Loucy (cell line): ENCODE data around the gene DIDO1.

Experiments
- H2AFZ ChIP-seq: fragments of 200-600 bp; sonication (generic); 2 replicates; pipeline ENCODE4 v1.6.0; 2016; ENCODE audit warnings: antibody characterized with exemption, mild to moderate bottlenecking, low read length, moderate library complexity
- H3F3A ChIP-seq: fragments of 200-600 bp; 2 replicates; pipeline ENCODE4 v1.6.0; 2016; ENCODE audit warnings: antibody characterized with exemption, low read depth, mild to moderate bottlenecking
- H3K27me3 ChIP-seq: fragments of 200-600 bp; sonication (generic); 2 replicates; pipeline ENCODE4 v1.6.1; 2014; ENCODE audit warnings: low read length, mild to moderate bottlenecking; ENCODE audit not compliant: insufficient read depth, poor library complexity, severe bottlenecking
- H3K36me3 ChIP-seq: fragments of 200-600 bp; sonication (generic); 2 replicates; pipeline ENCODE4 v1.6.1; 2016; ENCODE audit warnings: low read length; ENCODE audit not compliant: insufficient read depth
- H3K4me1 ChIP-seq: fragments of 200-600 bp; sonication (generic); 2 replicates; pipeline ENCODE4 v1.5.1; 2014; ENCODE audit warnings: low read length, mild to moderate bottlenecking; ENCODE audit not compliant: insufficient read depth, poor library complexity, severe bottlenecking
- H3K4me2 ChIP-seq: fragments of 200-600 bp; sonication (generic); 2 replicates; pipeline ENCODE4 v1.6.0; 2014; ENCODE audit warnings: antibody characterized with exemption, low read length, low read depth, mild to moderate bottlenecking; ENCODE audit not compliant: poor library complexity, severe bottlenecking
- H3K4me3 ChIP-seq: fragments of 200-600 bp; sonication (generic); 2 replicates; pipeline ENCODE4 v1.5.1; 2014; ENCODE audit warnings: low read length, mild to moderate bottlenecking, mixed read lengths; ENCODE audit not compliant: poor library complexity, severe bottlenecking
- H3K79me2 ChIP-seq: fragments of 200-600 bp; sonication (generic); 2 replicates; pipeline ENCODE4 v1.6.1; 2014; ENCODE audit warnings: low read length; ENCODE audit not compliant: insufficient read depth
- H3K9ac ChIP-seq: fragments of 200-600 bp; sonication (generic); 2 replicates; pipeline ENCODE4 v1.6.0; 2014; ENCODE audit warnings: mild to moderate bottlenecking, low read depth, low read length, moderate library complexity; ENCODE audit not compliant: poor library complexity, severe bottlenecking
- H3K9me2 ChIP-seq: fragments of 200-600 bp; sonication (generic); replicated peaks from 2 replicates; pipeline ENCODE4 v1.6.1; 2016; ENCODE audit warnings: low read depth, low read length, mixed read lengths
- H3K9me3 ChIP-seq: fragments of 200-600 bp; sonication (generic); 2 replicates; pipeline ENCODE4 v1.6.1; 2014; ENCODE audit warnings: mild to moderate bottlenecking, antibody characterized with exemption, low read length, low read depth; ENCODE audit not compliant: insufficient read depth
- H4K20me1 ChIP-seq: fragments of 200-600 bp; sonication (generic); 2 replicates; pipeline ENCODE4 v1.6.0; 2014; ENCODE audit warnings: antibody characterized with exemption, low read length, mild to moderate bottlenecking; ENCODE audit not compliant: insufficient read depth, poor library complexity, severe bottlenecking
- EZH2phosphoT487 ChIP-seq: fragments of 200-600 bp; IDR thresholded peaks from 2 replicates; pipeline ENCODE4 v1.6.1; 2018; ENCODE audit warnings: antibody characterized with exemption, mild to moderate bottlenecking, moderate library complexity, borderline replicate concordance
- TF ChIP-seq, protein P1 (sequence below): fragments of 200-600 bp; sonication (generic); conservative IDR thresholded peaks from 2 replicates; pipeline ENCODE4 v1.5.1; 2014; ENCODE audit warnings: mild to moderate bottlenecking, antibody characterized with exemption, low read length

DIDO1 gene

DNA sequence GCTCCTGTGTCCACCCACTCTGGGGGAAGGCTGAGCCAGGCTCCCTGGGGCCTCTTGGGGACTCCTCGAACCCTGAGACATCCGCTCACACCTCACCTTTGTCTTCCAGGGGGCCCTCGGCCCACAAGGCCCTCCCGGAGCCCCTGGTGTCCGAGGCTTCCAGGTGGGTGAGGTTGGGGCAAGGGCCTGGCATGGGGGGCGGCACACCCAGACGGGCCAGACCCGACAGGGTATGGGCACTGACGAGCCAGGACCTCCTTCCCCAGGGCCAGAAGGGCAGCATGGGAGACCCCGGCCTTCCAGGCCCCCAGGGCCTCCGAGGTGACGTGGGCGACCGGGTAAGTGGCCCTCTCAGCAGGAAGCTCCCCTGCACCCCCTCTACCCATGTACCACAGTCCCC is 96.1 kb downstream of the DIDO1 start:
- Histone ChIP-seq H3F3A (no peaks in the 10 kb centered on the region), H3K79me2 (no peaks in the 10 kb centered on the region), H3K4me2 (no peak overlapping the region), H3K9me3 (no peaks in the 10 kb centered on the region), H3K36me3 (no peaks in the 10 kb centered on the region), H3K9ac (no peak overlapping the region), H3K4me1 (no peaks in the 10 kb centered on the region), H2AFZ (no peak overlapping the region), H4K20me1 (no peaks in the 10 kb centered on the region), H3K27me3 (no peaks in the 10 kb centered on the region), H3K4me3 (no peak overlapping the region), H3K9me2 (no peaks in the 10 kb centered on the region)
- TF ChIP-seq EZH2phosphoT487: no peak
- TF ChIP-seq, protein P1, sequence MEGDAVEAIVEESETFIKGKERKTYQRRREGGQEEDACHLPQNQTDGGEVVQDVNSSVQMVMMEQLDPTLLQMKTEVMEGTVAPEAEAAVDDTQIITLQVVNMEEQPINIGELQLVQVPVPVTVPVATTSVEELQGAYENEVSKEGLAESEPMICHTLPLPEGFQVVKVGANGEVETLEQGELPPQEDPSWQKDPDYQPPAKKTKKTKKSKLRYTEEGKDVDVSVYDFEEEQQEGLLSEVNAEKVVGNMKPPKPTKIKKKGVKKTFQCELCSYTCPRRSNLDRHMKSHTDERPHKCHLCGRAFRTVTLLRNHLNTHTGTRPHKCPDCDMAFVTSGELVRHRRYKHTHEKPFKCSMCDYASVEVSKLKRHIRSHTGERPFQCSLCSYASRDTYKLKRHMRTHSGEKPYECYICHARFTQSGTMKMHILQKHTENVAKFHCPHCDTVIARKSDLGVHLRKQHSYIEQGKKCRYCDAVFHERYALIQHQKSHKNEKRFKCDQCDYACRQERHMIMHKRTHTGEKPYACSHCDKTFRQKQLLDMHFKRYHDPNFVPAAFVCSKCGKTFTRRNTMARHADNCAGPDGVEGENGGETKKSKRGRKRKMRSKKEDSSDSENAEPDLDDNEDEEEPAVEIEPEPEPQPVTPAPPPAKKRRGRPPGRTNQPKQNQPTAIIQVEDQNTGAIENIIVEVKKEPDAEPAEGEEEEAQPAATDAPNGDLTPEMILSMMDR: no peak

DNA sequence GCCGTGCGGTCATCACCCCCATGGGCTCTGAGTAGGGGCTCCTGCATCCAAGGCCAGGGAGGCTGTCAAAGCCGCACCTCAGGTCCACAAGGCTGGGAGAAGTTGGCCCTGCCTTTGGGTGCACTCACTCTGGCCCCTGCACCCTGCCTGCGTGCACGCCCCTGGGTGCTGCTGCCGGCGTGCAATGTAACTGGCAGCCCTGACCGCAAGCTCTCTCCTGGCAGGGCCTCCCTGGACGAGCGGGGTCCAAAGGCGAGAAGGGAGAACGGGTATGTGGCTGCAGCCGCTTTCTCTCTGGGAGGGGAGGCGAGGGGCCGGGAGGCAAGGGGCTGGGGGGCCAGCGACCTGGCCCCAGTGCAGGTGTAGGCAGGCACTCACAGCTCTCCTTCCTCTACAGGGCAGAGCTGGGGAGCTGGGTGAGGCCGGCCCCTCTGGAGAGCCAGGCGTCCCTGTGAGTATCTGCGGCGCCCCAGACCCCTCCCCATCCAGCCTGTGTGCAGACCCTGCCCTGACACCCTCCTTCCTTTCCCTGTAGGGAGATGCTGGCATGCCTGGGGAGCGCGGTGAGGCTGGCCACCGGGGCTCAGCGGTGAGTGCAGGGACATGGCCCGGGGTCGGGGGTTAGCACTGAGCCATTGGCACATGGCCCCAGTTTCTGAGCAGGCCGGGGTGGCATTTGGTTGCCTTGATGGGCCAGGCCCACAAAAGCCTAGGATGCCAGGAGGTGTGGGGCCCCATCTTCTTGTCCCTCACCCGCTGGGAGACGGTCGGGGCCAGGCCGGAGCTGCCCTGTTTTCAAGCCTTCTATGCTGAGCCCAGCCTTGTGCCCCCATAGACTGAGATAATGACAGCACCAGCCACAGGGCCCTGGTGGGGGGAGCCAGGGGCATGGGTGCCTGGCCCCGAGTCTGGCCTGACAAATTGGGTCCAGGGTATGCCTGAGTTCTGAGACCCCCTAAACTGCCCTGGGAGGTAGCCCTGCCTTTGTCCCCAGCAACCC is 96.8 kb downstream of the DIDO1 start:
- no peak overlapping the region for H3K9ac ChIP-seq
- no peak overlapping the region for H3K4me3 ChIP-seq
- H2AFZ ChIP-seq: no peak overlapping the region
- no peaks in the 10 kb centered on the region for H3F3A ChIP-seq
- H4K20me1 ChIP-seq: no peaks in the 10 kb centered on the region
- no peaks in the 10 kb centered on the region for H3K36me3 ChIP-seq
- H3K9me2 ChIP-seq: no peaks in the 10 kb centered on the region
- no peaks in the 10 kb centered on the region for H3K27me3 ChIP-seq
- no peaks in the 10 kb centered on the region for H3K4me1 ChIP-seq
- no peak for TF ChIP-seq EZH2phosphoT487
- TF ChIP-seq, protein P1: no peak
- no peak overlapping the region for H3K4me2 ChIP-seq
- H3K9me3 ChIP-seq: no peaks in the 10 kb centered on the region
- no peaks in the 10 kb centered on the region for H3K79me2 ChIP-seq

- no peaks in the 10 kb centered on the region for H3K79me2 ChIP-seq
- no peaks in the 10 kb centered on the region for H3K4me1 ChIP-seq
- H3K27me3 ChIP-seq: no peaks in the 10 kb centered on the region
- H3K9me2 ChIP-seq: no peaks in the 10 kb centered on the region
- no peaks in the 10 kb centered on the region for H4K20me1 ChIP-seq
- no peaks in the 10 kb centered on the region for H3F3A ChIP-seq
- no peaks in the 10 kb centered on the region for H3K9me3 ChIP-seq
- no peak overlapping the region for H2AFZ ChIP-seq
- TF ChIP-seq, protein P1: no peak
- TF ChIP-seq EZH2phosphoT487: no peak
- no peaks in the 10 kb centered on the region for H3K36me3 ChIP-seq
- no peak overlapping the region for H3K4me3 ChIP-seq
- H3K4me2 ChIP-seq: no peak overlapping the region
- H3K9ac ChIP-seq: no peak overlapping the region
Observed at GRCh38 chr20:62828511-62829230, 97.6 kb downstream of the DIDO1 start.
